Retinal pigment epithelial cell (primary cell): Measurements from ENCODE around the gene CCDC70.

Source experiments
- DNase-seq: peaks from one replicate; pipeline ENCODE4 v3.0.0-alpha.2; 2010; ENCODE audit warnings: low read depth
- H3K4me3 ChIP-seq: 2 replicates; pipeline ENCODE4 v1.5.1; 2011; ENCODE audit warnings: mild to moderate bottlenecking, low read length, control low read depth, moderate library complexity
- TF ChIP-seq, protein P1 (sequence below): conservative IDR thresholded peaks from 2 replicates; pipeline ENCODE4 v1.5.1; 2011; ENCODE audit warnings: low read depth, low read length, control low read depth, inconsistent platforms

CCDC70 gene

GRCh38 chr13:51862957-51863356, 1.2 kb downstream of the CCDC70 start:
- DNase-seq = no peak
- H3K4me3 ChIP-seq = no peak overlapping the region
- TF ChIP-seq, protein P1, sequence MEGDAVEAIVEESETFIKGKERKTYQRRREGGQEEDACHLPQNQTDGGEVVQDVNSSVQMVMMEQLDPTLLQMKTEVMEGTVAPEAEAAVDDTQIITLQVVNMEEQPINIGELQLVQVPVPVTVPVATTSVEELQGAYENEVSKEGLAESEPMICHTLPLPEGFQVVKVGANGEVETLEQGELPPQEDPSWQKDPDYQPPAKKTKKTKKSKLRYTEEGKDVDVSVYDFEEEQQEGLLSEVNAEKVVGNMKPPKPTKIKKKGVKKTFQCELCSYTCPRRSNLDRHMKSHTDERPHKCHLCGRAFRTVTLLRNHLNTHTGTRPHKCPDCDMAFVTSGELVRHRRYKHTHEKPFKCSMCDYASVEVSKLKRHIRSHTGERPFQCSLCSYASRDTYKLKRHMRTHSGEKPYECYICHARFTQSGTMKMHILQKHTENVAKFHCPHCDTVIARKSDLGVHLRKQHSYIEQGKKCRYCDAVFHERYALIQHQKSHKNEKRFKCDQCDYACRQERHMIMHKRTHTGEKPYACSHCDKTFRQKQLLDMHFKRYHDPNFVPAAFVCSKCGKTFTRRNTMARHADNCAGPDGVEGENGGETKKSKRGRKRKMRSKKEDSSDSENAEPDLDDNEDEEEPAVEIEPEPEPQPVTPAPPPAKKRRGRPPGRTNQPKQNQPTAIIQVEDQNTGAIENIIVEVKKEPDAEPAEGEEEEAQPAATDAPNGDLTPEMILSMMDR = no peak

DNA sequence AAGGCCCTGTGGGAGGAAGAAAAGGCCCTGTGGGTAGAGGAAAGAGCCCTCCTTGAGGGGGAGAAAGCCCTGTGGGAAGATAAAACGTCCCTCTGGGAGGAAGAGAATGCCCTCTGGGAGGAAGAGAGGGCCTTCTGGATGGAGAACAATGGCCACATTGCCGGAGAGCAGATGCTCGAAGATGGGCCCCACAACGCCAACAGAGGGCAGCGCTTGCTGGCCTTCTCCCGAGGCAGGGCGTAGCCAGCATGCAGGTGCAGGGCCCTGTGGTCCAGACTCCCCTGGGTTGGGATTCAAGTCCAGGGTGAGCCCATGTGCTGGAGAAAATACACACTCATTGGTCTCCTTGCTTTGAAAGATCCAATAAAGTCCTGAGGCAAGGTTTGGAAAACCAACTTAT, 4.1 kb downstream of the CCDC70 start:
- TF ChIP-seq, protein P1 = no peak
- DNase-seq = no peak
- no peak overlapping the region for H3K4me3 ChIP-seq

DNA sequence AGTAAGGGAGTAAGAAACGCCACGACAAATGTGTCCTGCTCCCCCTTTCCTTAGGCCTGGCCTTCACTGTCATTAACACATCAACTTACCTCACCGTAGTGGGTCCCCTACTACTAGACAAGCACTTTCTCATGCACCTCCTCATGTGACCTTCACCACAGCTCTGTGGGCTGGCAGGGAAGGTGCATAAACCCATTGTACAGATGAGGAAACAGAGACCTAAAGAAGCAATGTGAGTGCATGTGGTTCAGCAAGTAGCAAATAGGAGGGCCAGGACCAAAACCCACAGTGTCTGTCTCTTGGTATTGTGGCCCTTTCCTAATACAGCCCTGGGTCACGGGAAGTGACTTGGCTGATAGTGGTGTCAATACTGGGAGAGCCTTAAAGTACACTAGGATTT, 5.3 kb downstream of the CCDC70 start:
- no peak overlapping the region for H3K4me3 ChIP-seq
- TF ChIP-seq, protein P1 = no peak
- DNase-seq = no peak

GRCh38 chr13:51869916-51870315, 8.1 kb downstream of the CCDC70 start:
- TF ChIP-seq, protein P1 = no peak
- DNase-seq = no peak
- no peak overlapping the region for H3K4me3 ChIP-seq

GRCh38 chr13:51870616-51871015, 8.8 kb downstream of the CCDC70 start:
- H3K4me3 ChIP-seq = no peak overlapping the region
- no peak for DNase-seq
- TF ChIP-seq, protein P1 = no peak

DNA sequence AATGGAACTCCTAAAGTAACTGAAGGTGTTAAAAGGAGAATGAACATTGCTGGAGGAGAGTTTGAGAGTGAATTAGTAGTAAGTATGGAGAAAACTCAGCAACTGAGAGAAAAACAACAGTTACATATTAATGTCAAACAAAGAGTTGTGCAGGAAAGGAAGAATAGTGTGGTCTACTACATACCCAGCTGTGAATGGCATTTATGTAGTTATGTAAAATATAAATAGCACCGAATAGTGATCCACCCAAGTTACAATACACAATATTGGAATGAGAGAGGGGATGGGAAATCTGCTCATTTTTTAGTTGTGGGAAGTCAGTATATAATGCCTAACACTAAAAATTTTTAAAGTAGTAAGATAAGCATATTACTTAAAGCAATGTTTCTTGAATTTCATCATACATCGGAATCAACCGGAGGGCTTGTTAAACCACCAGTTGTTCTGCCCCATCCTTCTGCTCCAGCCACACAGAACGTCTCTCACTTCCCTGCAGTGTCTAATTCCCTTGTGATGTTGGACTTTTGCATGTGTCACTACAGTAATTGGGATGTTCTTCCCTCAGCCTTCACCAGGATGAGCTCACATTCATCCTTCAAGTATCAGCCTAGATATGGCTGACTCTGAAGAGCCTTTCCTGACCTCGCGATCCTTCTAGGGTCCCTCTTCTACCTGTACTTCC, 11.5 kb downstream of the CCDC70 start:
- DNase-seq = no peak
- no peak overlapping the region for H3K4me3 ChIP-seq
- TF ChIP-seq, protein P1 = no peak

DNA sequence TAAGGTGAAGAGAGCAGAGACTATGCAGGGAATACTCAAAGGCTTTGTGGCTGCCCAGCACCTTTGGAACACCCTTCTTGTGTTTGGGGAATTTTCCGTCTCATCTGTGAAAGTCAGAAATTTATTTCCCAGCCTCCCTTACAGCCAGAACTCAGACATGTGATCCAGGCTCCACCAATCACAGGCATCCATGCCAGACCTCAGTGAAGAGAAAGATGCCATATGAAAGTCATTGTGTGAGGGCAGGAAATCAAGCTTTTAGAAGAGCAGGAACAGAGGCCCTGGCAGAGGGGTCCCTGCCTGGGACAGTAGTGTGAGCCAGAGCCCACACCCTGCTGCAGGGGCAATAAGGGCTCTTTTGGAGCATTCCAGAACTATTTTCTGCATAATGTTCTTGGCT, 12.1 kb downstream of the CCDC70 start:
- DNase-seq = no peak
- TF ChIP-seq, protein P1 = no peak

More for the DNA sequence above, 12.1 kb downstream of the CCDC70 start:
- no peak overlapping the region for H3K4me3 ChIP-seq
